Islet of Langerhans (tissue), 1 donor: Measurements from ENCODE around the gene PROP1.
"Not testable (repeated sequence)": the region's sequence is repeated elsewhere in the genome, so short reads cannot be mapped to it uniquely, and the experiment has no call there.

Experiments
- FAIRE-seq: peaks from one replicate; lab custom pipeline; 2011; peaks lifted over from hg19 to GRCh38; lab: Jason Lieb, UNC

PROP1 gene

GRCh38 chr5:177943805-177944736 lies 52.0 kb downstream of the PROP1 start:
- not testable (repeated sequence) for FAIRE-seq

- not testable (repeated sequence) for FAIRE-seq
Measured at GRCh38 chr5:177942896-177943295, 53.1 kb downstream of the PROP1 start.
